ENCODE measurements around the gene SSBP1.

The SSBP1 gene

GRCh38 chr7:141709318-141709717, 28.8 kb upstream of the SSBP1 start:
- no peak overlapping the region for H3K4me3 ChIP-seq (ENCODE audit: control insufficient read depth, low read depth, low read length)
- DNase-seq (ENCODE audit: low read depth): no peak
- TF ChIP-seq, protein P1, sequence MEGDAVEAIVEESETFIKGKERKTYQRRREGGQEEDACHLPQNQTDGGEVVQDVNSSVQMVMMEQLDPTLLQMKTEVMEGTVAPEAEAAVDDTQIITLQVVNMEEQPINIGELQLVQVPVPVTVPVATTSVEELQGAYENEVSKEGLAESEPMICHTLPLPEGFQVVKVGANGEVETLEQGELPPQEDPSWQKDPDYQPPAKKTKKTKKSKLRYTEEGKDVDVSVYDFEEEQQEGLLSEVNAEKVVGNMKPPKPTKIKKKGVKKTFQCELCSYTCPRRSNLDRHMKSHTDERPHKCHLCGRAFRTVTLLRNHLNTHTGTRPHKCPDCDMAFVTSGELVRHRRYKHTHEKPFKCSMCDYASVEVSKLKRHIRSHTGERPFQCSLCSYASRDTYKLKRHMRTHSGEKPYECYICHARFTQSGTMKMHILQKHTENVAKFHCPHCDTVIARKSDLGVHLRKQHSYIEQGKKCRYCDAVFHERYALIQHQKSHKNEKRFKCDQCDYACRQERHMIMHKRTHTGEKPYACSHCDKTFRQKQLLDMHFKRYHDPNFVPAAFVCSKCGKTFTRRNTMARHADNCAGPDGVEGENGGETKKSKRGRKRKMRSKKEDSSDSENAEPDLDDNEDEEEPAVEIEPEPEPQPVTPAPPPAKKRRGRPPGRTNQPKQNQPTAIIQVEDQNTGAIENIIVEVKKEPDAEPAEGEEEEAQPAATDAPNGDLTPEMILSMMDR (conservative IDR thresholded peaks at IDR 0.05; ENCODE audit: control insufficient read depth, insufficient read depth, low read depth, low read length): no peak

- no peak overlapping the region for H3K4me3 ChIP-seq (ENCODE audit: control insufficient read depth, low read depth, low read length)
- TF ChIP-seq, protein P1 (conservative IDR thresholded peaks at IDR 0.05; ENCODE audit: control insufficient read depth, insufficient read depth, low read depth, low read length): no peak
- no peak for DNase-seq (ENCODE audit: low read depth)
Observed at GRCh38 chr7:141709749-141710148, 28.4 kb upstream of the SSBP1 start.

GRCh38 chr7:141710301-141710700, 27.9 kb upstream of the SSBP1 start:
- no peak for DNase-seq (ENCODE audit: low read depth)
- H3K4me3 ChIP-seq (ENCODE audit: control insufficient read depth, low read depth, low read length): no peak overlapping the region
- TF ChIP-seq, protein P1 (conservative IDR thresholded peaks at IDR 0.05; ENCODE audit: control insufficient read depth, insufficient read depth, low read depth, low read length): no peak

DNA sequence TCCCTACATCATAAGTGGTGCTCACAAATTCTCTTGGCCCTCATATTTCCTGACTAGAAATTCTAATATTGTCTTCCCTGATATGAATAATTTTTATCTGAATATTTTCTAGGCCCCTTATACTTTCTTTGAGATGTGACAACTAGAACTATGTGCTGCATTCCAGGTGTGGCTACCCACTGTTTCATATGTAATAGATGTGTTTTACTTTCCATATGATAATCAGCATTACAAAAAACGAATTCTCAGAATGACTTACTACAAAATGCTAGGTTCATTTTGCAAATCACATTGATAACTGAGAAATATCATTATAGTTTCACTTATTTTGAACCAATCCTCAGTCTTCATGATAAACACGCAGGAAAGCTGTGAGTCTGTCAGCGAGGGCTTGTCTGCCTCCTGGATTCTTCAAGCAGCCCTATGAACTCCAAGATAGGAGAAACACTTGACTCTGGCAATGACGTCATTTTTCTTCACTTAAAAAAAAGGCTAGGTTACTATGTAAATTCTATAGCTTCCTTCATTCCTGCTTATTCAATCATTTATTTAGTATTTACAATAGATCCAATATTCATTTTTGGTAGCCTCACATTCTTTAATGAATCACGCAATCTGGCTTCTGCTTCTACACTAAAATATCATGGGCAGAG, 25.4 kb upstream of the SSBP1 start:
- no peak overlapping the region for H3K4me3 ChIP-seq (ENCODE audit: control insufficient read depth, low read depth, low read length)
- TF ChIP-seq, protein P1 (conservative IDR thresholded peaks at IDR 0.05; ENCODE audit: control insufficient read depth, insufficient read depth, low read depth, low read length): no peak
- DNase-seq (ENCODE audit: low read depth): no peak

GRCh38 chr7:141713890-141714289, 24.3 kb upstream of the SSBP1 start:
- DNase-seq (ENCODE audit: low read depth): no peak
- TF ChIP-seq, protein P1 (conservative IDR thresholded peaks at IDR 0.05; ENCODE audit: control insufficient read depth, insufficient read depth, low read depth, low read length): no peak
- H3K4me3 ChIP-seq (ENCODE audit: control insufficient read depth, low read depth, low read length): no peak overlapping the region

- TF ChIP-seq, protein P1 (conservative IDR thresholded peaks at IDR 0.05; ENCODE audit: control insufficient read depth, insufficient read depth, low read depth, low read length): no peak
- no peak overlapping the region for H3K4me3 ChIP-seq (ENCODE audit: control insufficient read depth, low read depth, low read length)
- no peak for DNase-seq (ENCODE audit: low read depth)
Observed at GRCh38 chr7:141714571-141714970, 23.6 kb upstream of the SSBP1 start.

- H3K4me3 ChIP-seq (ENCODE audit: control insufficient read depth, low read depth, low read length): no peak overlapping the region
- DNase-seq (ENCODE audit: low read depth): no peak
- TF ChIP-seq, protein P1 (conservative IDR thresholded peaks at IDR 0.05; ENCODE audit: control insufficient read depth, insufficient read depth, low read depth, low read length): no peak
Observed at GRCh38 chr7:141715018-141715417, 23.1 kb upstream of the SSBP1 start.

All from fibroblast of mammary gland (primary cell).